Epithelial cell of esophagus (primary cell): ENCODE results near the gene RNF130.

Experiments
- DNase-seq: peaks from one replicate; pipeline ENCODE4 v3.0.0; 2010; ENCODE audit warnings: low read depth
- H3K4me3 ChIP-seq: 2 replicates; pipeline ENCODE4 v1.5.1; 2011; ENCODE audit warnings: mild to moderate bottlenecking, low read length, control low read depth
- CTCF ChIP-seq: IDR thresholded peaks from 2 replicates; pipeline ENCODE4 v1.5.1; 2011; ENCODE audit warnings: low read depth, mild to moderate bottlenecking, low read length, control low read depth, inconsistent platforms; ENCODE audit not compliant: insufficient read depth; ENCODE audit errors: missing control alignments

RNF130 gene

GRCh38 chr5:180047667-180048066 is 23.9 kb downstream of the RNF130 start:
- H3K4me3 ChIP-seq: no peak overlapping the region
- no peak for DNase-seq
- TF ChIP-seq CTCF: no peak

- DNase-seq: no peak
- no peak overlapping the region for H3K4me3 ChIP-seq
- no peak for TF ChIP-seq CTCF
Observed at GRCh38 chr5:180046656-180047055, 24.9 kb downstream of the RNF130 start.

GRCh38 chr5:180045889-180046499 is 25.6 kb downstream of the RNF130 start:
- no peak for TF ChIP-seq CTCF
- H3K4me3 ChIP-seq: no peak overlapping the region
- no peak for DNase-seq

- no peak for TF ChIP-seq CTCF
- H3K4me3 ChIP-seq: no peak overlapping the region
Observed at GRCh38 chr5:180043377-180043776, 28.2 kb downstream of the RNF130 start.

GRCh38 chr5:180041301-180042274 is 30.0 kb downstream of the RNF130 start:
- no peak overlapping the region for H3K4me3 ChIP-seq
- TF ChIP-seq CTCF: no peak
- DNase-seq: no peak

More at GRCh38 chr5:180043377-180043776, 28.2 kb downstream of the RNF130 start:
- DNase-seq: no peak

- no peak overlapping the region for H3K4me3 ChIP-seq
- DNase-seq: peak; percentile 33
- no peak for TF ChIP-seq CTCF
Observed at GRCh38 chr5:180040287-180041214, 31.0 kb downstream of the RNF130 start.
